ENCODE measurements around the gene NACC2. TPM values are rescaled to one million over a fixed set of nuclear protein-coding genes. Genes with fewer than 3 reads are reported as not detected.

The NACC2 gene, protein sequence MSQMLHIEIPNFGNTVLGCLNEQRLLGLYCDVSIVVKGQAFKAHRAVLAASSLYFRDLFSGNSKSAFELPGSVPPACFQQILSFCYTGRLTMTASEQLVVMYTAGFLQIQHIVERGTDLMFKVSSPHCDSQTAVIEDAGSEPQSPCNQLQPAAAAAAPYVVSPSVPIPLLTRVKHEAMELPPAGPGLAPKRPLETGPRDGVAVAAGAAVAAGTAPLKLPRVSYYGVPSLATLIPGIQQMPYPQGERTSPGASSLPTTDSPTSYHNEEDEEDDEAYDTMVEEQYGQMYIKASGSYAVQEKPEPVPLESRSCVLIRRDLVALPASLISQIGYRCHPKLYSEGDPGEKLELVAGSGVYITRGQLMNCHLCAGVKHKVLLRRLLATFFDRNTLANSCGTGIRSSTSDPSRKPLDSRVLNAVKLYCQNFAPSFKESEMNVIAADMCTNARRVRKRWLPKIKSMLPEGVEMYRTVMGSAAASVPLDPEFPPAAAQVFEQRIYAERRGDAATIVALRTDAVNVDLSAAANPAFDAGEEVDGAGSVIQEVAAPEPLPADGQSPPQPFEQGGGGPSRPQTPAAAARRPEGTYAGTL
- 10 to 100 TPM in 1 of 3 donors, 1 to 10 TPM in 2; 5.3 to 15.5 (median 9.1) TPM for polyA plus RNA-seq

DNA sequence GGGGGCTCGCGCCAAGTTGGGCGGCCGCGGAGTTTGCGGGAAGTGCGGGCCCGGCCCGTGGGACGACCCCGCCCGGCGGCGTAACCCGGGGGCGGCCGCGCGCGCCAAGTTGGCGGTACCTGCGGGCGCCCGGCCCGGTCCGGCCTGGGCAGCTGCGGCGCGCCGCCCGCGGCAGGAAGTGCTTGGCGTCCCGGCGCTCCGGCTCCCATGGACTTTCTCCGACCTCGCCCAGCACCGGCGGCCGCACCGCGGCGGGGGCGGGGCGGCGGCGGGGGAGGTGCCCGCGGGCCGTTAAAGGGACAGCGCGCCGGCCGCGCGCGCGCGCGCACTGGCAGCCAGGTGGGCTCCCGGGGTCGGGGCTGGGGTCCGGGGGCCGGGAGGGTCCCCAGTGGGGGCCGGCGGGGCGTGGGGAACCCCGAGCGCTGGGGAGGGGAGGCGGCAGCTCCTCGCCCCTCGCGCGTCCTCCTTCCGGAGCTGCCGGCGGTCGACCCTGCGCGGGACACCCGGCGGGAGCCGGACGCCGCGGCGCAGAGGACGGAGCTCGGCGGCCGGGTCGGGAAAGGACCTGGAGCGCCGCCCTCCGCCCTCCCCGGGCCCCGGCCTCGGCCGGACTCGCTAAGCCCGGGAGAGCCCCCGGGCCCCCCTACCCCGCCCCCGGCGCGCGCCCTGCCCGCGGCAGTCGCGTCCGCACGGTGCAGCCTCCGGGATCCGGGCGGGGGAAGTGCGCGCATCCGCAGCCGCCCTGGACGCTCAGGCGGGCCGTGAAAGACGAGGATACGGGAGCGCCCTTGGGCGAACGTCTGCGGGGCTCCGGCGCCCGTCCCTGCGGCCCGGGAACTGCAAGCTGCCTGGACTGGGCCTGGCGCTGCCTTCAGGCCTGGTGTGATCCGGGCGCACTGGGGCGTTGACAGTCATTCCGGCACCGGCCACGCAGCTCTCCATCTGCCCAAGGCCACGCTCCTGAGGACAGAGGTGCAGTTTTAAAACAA is at the start of gene NACC2:
Gene NACC2 (minus strand): TSS at position 220 of the 989 bp plus-strand sequence. CDS start 44,768 bp downstream, outside the sequence.
- 1 to 2% (median 1%) methylated on average over 45 to 127 of the region's 143 CpGs for WGBS, 3 donors
- peak within 1 kb of the TSS; percentile 60 for H3K27ac ChIP-seq (ENCODE audit: low read depth, low read length)

DNA sequence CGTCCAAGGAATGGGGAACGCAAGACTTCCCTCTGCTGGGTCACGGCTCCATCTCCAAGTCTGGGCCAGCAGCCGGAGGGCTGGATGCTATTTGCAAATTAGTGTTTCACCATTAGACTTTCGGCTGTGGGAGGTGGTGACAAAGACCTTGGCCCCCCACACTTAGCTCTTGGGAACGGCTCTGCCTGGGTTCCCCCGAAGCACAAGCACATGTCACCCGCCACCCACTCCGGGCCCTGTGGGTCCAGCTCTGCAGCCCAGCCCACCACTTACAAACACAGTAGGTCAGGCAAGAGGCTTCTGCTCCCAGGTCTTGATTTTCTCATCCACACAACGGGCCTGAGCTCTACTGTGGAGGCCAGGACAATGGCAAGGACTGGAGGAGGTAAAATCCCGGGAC is 49.4 kb upstream of the NACC2 start:
- 81 to 89% (median 87%) methylated on average over 11 of the region's 11 CpGs for WGBS, 3 donors
- H3K27ac ChIP-seq (ENCODE audit: low read depth, low read length) = no peak overlapping the region

DNA sequence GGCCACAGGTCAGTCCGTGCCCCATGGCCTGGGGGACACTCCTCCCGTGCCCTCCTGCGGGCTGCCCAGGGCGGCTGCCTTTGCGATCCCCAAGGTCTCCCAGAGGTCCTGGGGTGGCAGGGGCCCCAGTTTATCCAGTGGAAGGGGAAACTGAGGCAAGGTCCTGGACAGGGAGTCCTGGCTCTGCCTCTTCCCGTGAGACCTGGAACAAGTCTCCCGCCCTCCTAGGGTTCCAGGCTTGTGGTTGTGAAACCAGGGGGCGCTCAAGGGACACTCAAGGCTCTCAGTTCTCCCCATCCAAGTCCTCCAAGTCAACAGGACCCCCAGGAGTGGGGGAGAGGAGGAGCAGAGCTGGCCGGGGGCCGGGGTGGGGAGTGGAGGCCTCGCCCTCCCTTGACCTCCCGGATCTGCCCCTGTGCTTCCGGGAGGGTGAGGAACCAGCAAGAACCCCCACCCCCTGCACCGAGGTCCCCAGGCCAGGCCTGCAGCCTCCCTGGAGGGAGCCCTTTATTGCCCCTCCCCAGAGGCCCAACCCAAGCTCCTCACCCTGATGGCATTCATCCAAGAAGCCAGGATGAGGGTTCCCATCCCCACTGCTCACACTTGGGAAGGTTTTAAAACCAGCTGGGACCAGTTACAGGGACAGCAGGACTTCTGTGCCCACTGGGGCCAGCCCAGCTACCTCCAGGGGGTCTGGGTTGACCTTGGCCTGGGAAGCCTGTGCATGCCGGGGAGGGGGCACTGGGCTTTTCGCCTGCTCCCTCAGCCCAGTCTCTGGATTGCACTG is 48.3 kb upstream of the NACC2 start:
- no peak overlapping the region for H3K27ac ChIP-seq (ENCODE audit: low read depth, low read length)
- 40 to 43% (median 40%) methylated on average over 16 of the region's 16 CpGs for WGBS, 3 donors

DNA sequence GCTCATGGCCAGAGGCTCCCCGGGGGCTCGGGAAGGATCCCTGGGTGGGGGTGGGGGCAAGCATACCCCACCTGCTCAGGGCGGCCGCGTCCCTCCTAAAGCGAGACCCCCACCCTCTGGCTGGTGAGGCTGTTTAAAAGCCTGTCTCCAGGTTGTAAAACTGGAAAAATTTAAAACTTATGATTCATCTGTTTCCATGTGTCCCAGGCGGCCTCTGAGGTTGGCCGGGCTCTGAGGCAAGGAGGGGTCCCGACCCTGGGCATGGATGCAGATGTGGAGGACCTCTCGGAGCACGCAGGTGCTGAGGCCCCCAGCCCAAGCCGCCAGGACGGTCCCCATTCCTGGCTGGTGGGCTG is 47.7 kb upstream of the NACC2 start:
- no peak overlapping the region for H3K27ac ChIP-seq (ENCODE audit: low read depth, low read length)
- WGBS, 3 donors = 43 to 50% (median 48%) methylated on average over 13 of the region's 13 CpGs

DNA sequence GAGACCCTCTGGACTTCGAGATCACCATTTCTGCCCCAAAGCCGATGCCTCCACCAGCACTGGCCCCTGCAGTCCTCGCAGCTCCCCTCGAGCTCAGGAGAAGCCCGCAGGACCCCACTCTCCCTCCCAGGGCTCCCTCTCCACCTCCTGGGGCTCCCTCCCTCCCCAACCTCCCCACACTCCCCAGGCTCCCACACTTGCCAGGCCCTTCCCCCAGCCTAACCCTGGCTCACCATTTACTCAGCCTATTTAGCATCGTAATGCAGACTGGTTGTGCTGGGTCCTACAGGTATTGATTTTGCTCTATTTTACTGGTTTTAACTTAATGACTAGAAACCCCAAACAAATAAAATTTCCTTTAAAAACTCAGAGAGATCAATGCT is 47.3 kb upstream of the NACC2 start:
- no peak overlapping the region for H3K27ac ChIP-seq (ENCODE audit: low read depth, low read length)
- 66 to 79% (median 78%) methylated on average over 6 of the region's 6 CpGs for WGBS, 3 donors

DNA sequence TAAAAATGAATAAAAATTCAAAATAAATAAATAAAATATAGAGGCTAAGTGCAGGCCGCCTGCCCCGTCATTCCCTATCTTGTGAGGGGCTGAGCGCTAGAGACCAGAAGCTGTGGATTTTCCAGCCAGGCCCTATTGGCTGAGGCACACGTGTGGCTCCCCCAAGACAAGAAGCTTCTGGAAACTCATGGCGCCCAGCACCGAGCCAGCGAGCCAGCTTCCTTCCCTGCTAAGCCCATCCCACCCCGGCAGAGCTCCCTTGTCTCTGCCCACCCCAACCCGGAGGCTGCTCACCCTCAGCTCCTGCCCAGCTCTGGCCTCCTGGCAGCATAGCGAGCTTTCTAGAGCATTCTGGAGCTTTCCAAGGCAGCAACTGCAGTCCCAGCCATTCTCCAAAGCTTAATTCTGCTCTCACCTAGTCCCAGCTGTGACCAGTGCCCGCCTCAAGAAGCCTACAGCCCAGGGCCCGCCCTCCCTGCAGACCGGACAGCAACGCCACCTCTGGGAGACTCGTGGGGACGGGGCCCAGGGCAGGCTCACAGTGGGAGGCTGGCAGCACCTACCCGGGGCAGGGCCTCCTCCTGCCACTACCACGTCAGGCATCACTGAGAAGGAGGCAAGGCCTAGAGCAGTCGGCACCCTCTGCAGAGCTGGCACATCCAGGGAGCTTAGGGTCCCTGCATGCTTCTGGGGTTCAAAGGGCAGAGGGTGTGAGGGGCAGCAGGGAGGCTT is 46.8 kb upstream of the NACC2 start:
- WGBS, 3 donors = 81 to 82% (median 81%) methylated on average over 19 of the region's 19 CpGs
- H3K27ac ChIP-seq (ENCODE audit: low read depth, low read length) = no peak overlapping the region

DNA sequence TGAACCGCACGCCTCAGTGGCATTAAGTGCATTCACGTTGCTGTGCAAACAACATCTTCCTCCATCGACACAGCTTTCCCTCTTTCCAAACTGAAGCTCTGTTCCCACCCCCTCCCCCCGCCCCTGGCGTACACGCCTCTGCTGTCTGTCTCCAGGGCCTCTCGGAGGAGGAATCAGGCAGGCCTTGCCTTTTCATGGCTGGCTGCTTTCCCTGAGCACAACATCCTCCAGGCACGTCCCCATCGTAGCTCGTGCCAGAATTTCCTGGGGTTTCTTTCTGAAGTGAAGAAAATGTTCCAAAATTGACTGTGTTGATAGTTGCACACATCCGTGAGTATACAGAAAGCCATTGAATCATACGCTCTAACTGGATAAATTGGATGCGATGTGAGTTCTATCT is 45.9 kb upstream of the NACC2 start:
- H3K27ac ChIP-seq (ENCODE audit: low read depth, low read length) = no peak overlapping the region
- 51 to 74% (median 62%) methylated on average over 14 of the region's 14 CpGs for WGBS, 3 donors

DNA sequence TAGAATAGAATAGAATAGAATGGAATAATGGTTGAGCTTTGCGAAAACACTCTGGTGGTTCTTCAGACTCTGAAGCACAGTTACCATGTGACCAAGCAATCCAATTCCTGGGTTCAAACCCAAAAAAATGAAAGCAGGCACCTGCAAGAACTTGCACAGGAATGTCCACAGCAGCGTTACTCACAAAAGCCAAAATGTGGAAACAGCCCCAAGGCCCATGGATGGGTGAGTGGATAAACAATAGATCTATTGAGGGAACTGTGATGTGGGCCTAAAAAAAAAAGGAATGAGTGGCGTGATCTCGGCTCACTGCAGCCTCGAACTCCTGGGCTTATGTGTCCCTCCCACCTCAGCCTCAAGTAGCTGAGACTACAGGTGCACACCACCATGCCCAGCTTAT is 45.0 kb upstream of the NACC2 start:
- no peak overlapping the region for H3K27ac ChIP-seq (ENCODE audit: low read depth, low read length)
- WGBS, 3 donors = 89 to 92% (median 89%) methylated on average over 5 of the region's 5 CpGs

DNA sequence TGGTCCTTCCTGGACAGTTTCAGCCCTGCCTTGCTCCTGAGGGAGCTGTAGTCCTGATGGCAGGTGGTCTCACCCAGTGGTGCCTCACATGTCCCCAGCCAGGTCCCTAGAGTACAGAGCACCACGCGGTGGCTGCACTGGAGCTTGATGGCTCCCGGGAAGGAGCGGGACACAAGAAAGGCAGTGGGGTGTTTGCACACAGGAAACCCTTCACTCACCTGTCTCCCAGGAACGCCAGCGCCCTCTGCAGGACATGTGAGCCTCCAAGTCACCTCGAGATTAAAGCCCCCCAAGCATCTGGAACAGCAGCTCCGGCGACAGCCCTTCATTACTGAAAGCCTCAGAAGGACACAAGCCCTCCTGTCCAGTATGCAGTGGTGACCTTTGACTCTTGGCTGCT is 43.5 kb upstream of the NACC2 start:
- no peak overlapping the region for H3K27ac ChIP-seq (ENCODE audit: low read depth, low read length)
- 19 to 33% (median 21%) methylated on average over 9 of the region's 9 CpGs for WGBS, 3 donors

DNA sequence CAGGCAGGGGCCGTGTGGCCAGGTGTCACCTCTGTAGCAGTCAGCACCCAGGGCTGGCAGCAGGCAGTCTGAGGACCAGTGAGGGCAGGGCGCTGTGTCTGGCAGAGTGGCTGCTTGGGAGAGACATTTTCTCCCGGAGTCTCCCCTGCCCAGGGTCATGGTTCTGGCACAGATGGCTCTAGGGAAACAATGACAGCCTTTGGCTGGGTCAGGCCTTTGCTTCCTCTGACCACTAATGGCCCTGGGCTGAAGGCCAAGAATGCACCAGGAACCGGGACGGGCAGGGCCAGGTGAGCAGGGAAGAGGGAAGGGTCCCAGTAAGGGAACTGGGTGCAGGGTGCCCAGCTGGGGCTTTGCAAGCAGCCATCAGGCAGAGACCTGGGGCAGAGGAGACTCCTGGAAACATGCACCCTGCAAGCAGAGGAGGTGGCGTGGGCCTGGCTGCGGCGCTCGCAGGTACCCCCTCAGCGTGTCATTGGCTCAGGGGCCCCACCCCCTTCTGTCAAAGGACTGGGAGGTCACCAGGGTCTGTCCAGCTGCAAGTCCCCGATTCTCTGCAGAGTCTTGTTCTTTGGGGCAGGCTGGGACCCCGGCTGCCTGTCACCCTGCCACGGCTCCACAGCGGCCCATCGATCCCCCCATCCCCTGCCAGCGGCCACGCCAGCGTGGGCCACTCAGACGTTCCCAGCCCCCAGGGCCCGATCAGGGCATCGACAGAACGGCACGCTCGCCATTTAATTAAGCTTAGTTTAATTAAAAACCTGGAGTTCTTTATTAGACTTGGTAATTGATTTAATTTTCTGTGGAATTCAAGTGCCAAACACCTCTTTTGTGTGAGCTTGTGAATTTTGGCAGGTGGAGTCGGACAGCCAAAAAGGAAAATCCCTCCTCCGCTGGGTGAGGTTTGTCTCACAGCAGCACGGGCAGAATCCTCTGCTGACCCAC is 42.5 kb upstream of the NACC2 start:
- 54 to 71% (median 61%) methylated on average over 27 of the region's 27 CpGs for WGBS, 3 donors
- no peak overlapping the region for H3K27ac ChIP-seq (ENCODE audit: low read depth, low read length)

DNA sequence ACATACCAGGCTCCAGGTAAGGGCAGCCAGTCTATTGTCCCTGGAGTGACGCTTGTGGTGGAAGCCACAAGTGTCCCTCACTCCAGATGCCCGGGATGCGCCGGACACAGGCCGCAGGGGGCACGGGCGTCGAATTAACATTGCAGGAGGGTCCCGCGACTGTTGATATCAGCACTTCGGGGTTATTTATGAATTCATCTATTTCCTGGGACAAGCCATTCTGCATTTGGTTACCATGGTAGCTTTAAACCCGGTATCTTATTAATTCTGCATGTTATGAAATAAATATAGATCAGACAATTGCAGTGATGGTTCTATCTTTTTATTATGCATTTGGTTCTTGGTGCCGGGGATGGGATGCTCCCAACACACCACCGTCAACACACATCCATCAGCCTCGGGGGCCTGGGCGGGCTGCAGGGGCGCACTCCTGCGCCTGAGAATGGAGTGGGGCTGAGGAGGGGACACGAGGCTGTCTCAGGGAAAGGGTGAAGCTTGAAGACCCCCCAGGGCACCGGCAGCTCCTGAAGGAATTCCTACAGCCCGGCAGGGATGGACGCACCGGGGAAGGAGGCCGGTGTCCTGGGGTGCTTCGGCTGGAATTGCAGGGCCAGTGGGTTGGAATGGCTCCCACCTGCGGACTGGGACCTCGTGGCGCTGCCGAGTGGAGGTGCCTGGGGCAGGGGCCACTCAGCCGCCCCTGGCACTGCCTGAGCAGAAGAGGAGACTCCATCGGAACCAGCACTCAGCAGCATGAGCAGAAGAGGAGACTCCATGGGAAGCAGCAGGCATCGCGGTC is 41.2 kb upstream of the NACC2 start:
- WGBS, 3 donors = 84 to 88% (median 84%) methylated on average over 32 to 33 of the region's 33 CpGs
- no peak overlapping the region for H3K27ac ChIP-seq (ENCODE audit: low read depth, low read length)

DNA sequence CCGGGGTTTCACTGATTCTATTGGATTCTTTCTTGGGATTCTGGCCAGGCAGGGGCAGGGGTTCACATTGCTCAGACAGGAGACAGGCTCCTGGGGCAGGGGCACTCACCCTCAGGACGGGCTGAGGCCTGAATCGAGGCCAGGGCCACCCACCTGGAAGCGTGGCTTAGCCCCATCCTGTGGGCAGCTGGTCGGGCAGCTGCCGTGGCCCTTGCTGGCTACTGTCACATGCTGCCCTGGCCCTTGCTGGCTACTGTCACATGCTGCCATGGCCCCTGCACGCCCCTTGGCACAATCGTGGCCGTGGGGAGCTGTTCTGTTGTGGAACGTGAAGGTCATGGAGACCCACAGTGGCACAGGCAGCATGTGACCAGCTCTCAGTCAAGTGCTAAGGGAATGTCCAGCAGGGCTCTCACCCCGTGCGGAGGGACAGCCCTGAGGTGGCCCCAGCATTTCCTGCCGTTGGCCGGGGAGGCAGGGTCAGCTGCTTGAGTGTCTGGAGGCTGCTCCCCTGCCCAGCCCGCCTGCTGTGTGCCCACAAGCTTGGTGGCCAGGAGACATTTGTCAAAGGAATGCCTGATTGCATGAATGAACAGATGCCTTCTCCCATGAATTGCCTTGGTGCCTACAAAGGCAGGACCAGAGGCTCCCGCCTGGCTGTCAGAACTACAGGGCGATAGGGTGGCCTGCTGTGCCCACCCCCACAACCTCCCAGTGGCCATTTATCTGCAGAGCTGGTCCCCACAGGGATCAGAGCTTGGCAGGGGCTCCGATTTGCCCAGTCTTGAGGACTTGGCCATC is 40.4 kb upstream of the NACC2 start:
- 60 to 63% (median 62%) methylated on average over 18 of the region's 18 CpGs for WGBS, 3 donors

DNA sequence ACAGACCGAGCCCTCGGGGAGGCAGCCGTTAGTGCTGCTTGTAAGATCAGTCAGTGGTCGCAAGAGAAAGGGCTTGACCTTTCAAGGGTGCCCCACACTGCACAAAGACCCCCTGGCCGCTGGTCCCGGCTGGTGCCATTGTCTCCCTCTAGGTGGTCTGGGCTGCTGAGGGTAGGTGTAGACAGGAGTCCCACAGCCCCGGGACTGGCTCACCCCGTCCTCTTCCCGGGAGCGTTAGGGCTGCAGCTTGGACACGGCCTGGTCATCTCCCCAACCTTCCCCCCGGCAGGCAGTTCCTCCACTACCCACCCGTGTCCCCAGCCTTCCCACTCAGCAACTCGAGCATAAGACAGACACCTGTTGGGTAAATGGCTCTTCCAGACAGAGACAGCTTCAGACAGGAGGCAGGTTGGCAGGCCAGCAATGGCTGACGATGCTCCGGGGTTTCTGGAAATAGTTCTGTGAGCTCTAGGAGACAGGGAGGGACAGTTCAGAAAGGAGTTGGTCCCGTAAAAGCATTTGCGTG is 38.9 kb upstream of the NACC2 start:
- WGBS, 3 donors = 21 to 39% (median 33%) methylated on average over 18 of the region's 18 CpGs
- H3K27ac ChIP-seq (ENCODE audit: low read depth, low read length) = no peak overlapping the region

More for the DNA sequence above, 40.4 kb upstream of the NACC2 start:
- H3K27ac ChIP-seq (ENCODE audit: low read depth, low read length) = no peak overlapping the region

DNA sequence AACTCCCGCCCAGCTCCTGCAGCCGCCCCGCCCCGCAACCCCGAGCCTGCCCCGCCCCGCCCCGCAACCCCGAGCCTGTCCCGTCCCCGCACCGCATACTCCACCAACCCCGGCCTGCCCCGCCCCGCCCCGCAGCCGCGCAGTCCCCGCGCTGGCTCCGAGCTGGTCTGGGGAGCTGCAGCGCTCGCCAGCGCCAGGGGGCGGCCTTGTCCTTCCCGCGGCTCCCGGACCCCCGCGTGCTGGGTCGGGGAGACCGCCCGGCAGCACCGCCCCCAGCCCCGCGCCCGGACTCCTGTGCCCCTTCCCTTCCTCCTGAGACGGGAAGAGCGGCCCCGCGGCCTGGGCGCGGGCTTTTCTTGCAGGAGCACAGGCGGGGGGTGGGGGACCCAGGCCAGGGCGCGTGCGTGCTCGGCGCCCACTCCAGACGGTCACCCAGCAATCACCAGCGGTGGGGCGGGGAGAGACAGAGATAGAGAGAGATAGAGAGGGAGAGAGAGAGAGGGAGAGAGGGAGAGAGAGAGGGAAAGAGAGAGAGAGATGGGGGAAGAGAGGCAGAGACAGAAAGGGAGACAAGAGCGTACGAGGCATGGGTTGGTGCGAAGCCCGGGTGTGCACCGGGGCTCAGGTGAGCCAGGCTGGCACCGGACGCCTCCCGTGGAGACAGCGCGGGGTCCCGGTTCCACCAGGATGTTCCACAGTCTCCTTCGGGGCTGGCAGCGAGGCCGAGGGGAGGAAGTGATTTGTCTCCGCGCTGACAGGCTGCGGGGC is 38.3 kb upstream of the NACC2 start:
- WGBS, 3 donors = 1 to 4% (median 1%) methylated on average over 35 to 66 of the region's 69 CpGs
- no peak overlapping the region for H3K27ac ChIP-seq (ENCODE audit: low read depth, low read length)

All from adipose tissue (tissue), 3 donors.